Psoas muscle (tissue), 8 donors: ENCODE results near the gene ICE2. TPM values are rescaled to one million over a fixed set of nuclear protein-coding genes. Genes with fewer than 3 reads are reported as not detected.

Experiments
- ATAC-seq, 4 donors: fragments of 200-7000 bp; cut with Tn5 transposase; one replicate each; pipeline ENCODE4 v1.9.1; 2020; ENCODE audit warnings: moderate library complexity in 3 of 4, mild to moderate bottlenecking in 2 of 4
- DNase-seq, 2 donors: peaks; one replicate each; pipeline ENCODE4 v3.0.0-alpha.2; 2020
- H3K27ac ChIP-seq: fragments of 200-600 bp; one replicate; pipeline ENCODE4 v1.8.0; 2022
- H3K27me3 ChIP-seq, 3 donors: fragments of 200-600 bp in 1 of 3; one replicate each; pipeline versions ENCODE4 v1.6.1 to v1.8.0; 2013 to 2022; ENCODE audit warnings: low read length in 2 of 3, mild to moderate bottlenecking in 2 of 3, moderate library complexity in 1 of 3; ENCODE audit not compliant: insufficient read depth in 3 of 3
- H3K36me3 ChIP-seq, 2 donors: fragments of 200-600 bp in 1 of 2; one replicate each; pipeline versions ENCODE4 v1.6.1 to v1.8.0; 2013 to 2022; ENCODE audit warnings: low read depth in 1 of 2, mild to moderate bottlenecking in 1 of 2, moderate library complexity in 1 of 2; ENCODE audit not compliant: insufficient read depth in 1 of 2
- H3K4me1 ChIP-seq: fragments of 200-600 bp; one replicate; pipeline ENCODE4 v1.8.0; 2022
- H3K4me3 ChIP-seq: fragments of 200-600 bp; one replicate; pipeline ENCODE4 v1.8.0; 2022; ENCODE audit warnings: mild to moderate bottlenecking
- H3K9me3 ChIP-seq: fragments of 200-600 bp; one replicate; pipeline ENCODE4 v1.8.0; 2022
- CTCF ChIP-seq: fragments of 200-600 bp; IDR thresholded peaks from one replicate; pipeline ENCODE4 v1.8.0; 2022; ENCODE audit warnings: antibody characterized with exemption
- WGBS, 3 donors: extraction: QIAGEN DNeasy Blood & Tissue Kit; methylation state at CpG; one replicate each; pipeline versions ENCODE4 v1.1.6 to v1.1.7; 2013; 5-methylcytosine and 5-hydroxymethylcytosine counted together
- intact Hi-C, 2 donors: fragments of 100-400 bp; cut with DNase I; formaldehyde crosslinking; loops; one replicate each; pipeline versions ENCODE4 v1.11.0 to v1.14.2; 2022
- polyA plus RNA-seq, 3 donors: library from polyadenylated mRNA; stranded (reverse); fragments of 200-250 nt; gene quantifications; one replicate each; pipeline ENCODE4 v1.2.3, GENCODE V29; 2013
- total RNA-seq, 4 donors: library from RNA; stranded (reverse); fragmentation: NEBNext Ultra II Directional in 2 of 4; extraction: Animal tissue kit (Norgen Biotek cat#: 25700) in 2 of 4; gene quantifications; one replicate each; pipeline versions ENCODE4 v1.2.1 to v1.2.4, GENCODE V29; 2021 to 2023
- donor health status: healthy with polysubstance abuse.
- donor health status: DM: no; HTN: no; CAD: no; lungs with moderate emphysema.
- donor health status: Bipolar disorder and iron deficiency.
- donor health status: healthy.
- donor health status: DM: yes; HTN: yes; CAD: no.
- donor health status: DM: no; HTN: no; CAD: no.
- donor health status: DM: no; HTN: no; CAD: no.
- donor health status: DM: yes; HTN: yes; CAD: no.

ICE2 gene
- total and polyA plus RNA-seq, 7 donors: 5.2 to 25.9 (median 20.0) TPM

- H3K27me3 ChIP-seq: no peaks in the 10 kb centered on the region
- 25 to 38% (median 30%) methylated on average over 1 of the region's 1 CpG for WGBS, 3 donors
Measured at GRCh38 chr15:60370869-60371136, 108.1 kb downstream of the ICE2 start.

GRCh38 chr15:60370105-60370868, 108.7 kb downstream of the ICE2 start:
- intact Hi-C loops: loop anchor here in 1 of 2 donors (5.0 kb wide), 1 partner anchor 107 kb away; the partner anchor contains the start of gene ICE2
- no peak for TF ChIP-seq CTCF
- DNase-seq (no peak), ATAC-seq (peak; percentile 23 to 52 (median 36))
- H3K9me3 ChIP-seq: no peaks in the 10 kb centered on the region
- peak overlapping the region; percentile 79 for H3K27ac ChIP-seq
- WGBS, 3 donors: 51 to 58% (median 53%) methylated on average over 9 of the region's 9 CpGs
- H3K4me1 ChIP-seq: peaks cover 52% of the 10 kb centered on the region
- H3K27me3 ChIP-seq: no peaks in the 10 kb centered on the region
- no peak overlapping the region for H3K4me3 ChIP-seq
- H3K36me3 ChIP-seq: peaks cover 4 to 31% of the 10 kb centered on the region in 2 donors

More at GRCh38 chr15:60370869-60371136, 108.1 kb downstream of the ICE2 start:
- no peak for ATAC-seq
- intact Hi-C loops: loop anchor here in 1 of 2 donors (5.0 kb wide), 1 partner anchor 106 kb away; the partner anchor contains the start of gene ICE2
- peak overlapping the region; percentile 79 for H3K27ac ChIP-seq
- peak overlapping the region; percentile 5 for H3K4me3 ChIP-seq
- no peak for DNase-seq
- no peak for TF ChIP-seq CTCF
- no peaks in the 10 kb centered on the region for H3K9me3 ChIP-seq
- peaks cover 4 to 33% of the 10 kb centered on the region in 2 donors for H3K36me3 ChIP-seq
- peaks cover 58% of the 10 kb centered on the region for H3K4me1 ChIP-seq

GRCh38 chr15:60369696-60370095, 109.2 kb downstream of the ICE2 start:
- WGBS, 3 donors: 87 to 90% (median 88%) methylated on average over 5 of the region's 5 CpGs
- Histone ChIP-seq H3K36me3 (peaks cover 4 to 37% of the 10 kb centered on the region in 2 donors), H3K27ac (peak overlapping the region; percentile 24), H3K27me3 (no peaks in the 10 kb centered on the region), H3K4me3 (no peak overlapping the region), H3K9me3 (no peaks in the 10 kb centered on the region), H3K4me1 (peaks cover 48% of the 10 kb centered on the region)
- ATAC-seq (no peak), DNase-seq (no peak)
- intact Hi-C loops: loop anchor here in 1 of 2 donors (5.0 kb wide), 1 partner anchor 108 kb away; the partner anchor contains the start of gene ICE2
- no peak for TF ChIP-seq CTCF

Other genes with a start within 250 kb of the ICE2 start
- 100 to 1,000 TPM; 140 to 522 (median 378) TPM for gene ANXA2, start 81.2 kb downstream of the ICE2 start, total RNA-seq
- gene ANXA2, start 81.2 kb downstream of the ICE2 start, polyA plus RNA-seq: 1,000 to 10,000 TPM in 1 of 3 donors, 100 to 1,000 TPM in 2; 320 to 2,117 (median 350) TPM